ENCODE measurements around the gene SLC12A4. TPM values are rescaled to one million over a fixed set of nuclear protein-coding genes. Genes with fewer than 3 reads are reported as not detected.
A peak's percentile ranks its signal among the peaks of the same experiment; 100 is the strongest.

SLC12A4 gene
- total and polyA plus RNA-seq, 2 of the 13 experiments (the other 11 are each of a cell fraction or from before 2014, with no cell fraction given) = 65.1 to 84.3 TPM

GRCh38 chr16:67943619-67944504 is 24.6 kb downstream of the SLC12A4 start, which contains the start of gene LCAT (continued):
- TF ChIP-seq CTCF (CRISPR knock-in tag; IDR thresholded peaks at IDR 0.05) (peak; percentile 76), ZNF761 (CRISPR knock-in tag; conservative IDR thresholded peaks at IDR 0.05) (peak; percentile 9; the same call in 1 of the 2 replicates), ZNF484 (CRISPR knock-in tag; IDR thresholded peaks at IDR 0.05; ENCODE audit: borderline replicate concordance, low read depth) (no peak), ZNF788 (CRISPR knock-in tag; IDR thresholded peaks at IDR 0.05; ENCODE audit: borderline replicate concordance) (peak; percentile 43; the same call in 1 of the 2 replicates), ZSCAN21 (CRISPR knock-in tag; IDR thresholded peaks at IDR 0.05; ENCODE audit: borderline replicate concordance) (peak; percentile 2; the same call in 1 of the 2 replicates), MAZ (IDR thresholded peaks at IDR 0.05; ENCODE audit: borderline replicate concordance, low read depth, low read length) (peak; percentile 50), MAZ (CRISPR knock-in tag; IDR thresholded peaks at IDR 0.05; ENCODE audit: low read depth) (peak; percentile 88), IRX3 (CRISPR knock-in tag; IDR thresholded peaks at IDR 0.05; ENCODE audit: borderline replicate concordance, low read depth) (no peak), ZBTB8A (CRISPR knock-in tag; IDR thresholded peaks at IDR 0.05; ENCODE audit: borderline replicate concordance, low read depth) (no peak), ZNF160 (CRISPR knock-in tag; IDR thresholded peaks at IDR 0.05) (no peak), ZNF724P (CRISPR knock-in tag; IDR thresholded peaks at IDR 0.05; ENCODE audit: borderline replicate concordance) (peak; percentile 93; the same call in 1 of the 2 replicates), GABPA (IDR thresholded peaks at IDR 0.05; ENCODE audit: low read depth, low read length) (no peak), GABPA (CRISPR knock-in tag; IDR thresholded peaks at IDR 0.05; ENCODE audit: low read depth) (peak; percentile 60), MATR3 (CRISPR knock-in tag; IDR thresholded peaks at IDR 0.05) (no peak), NFYC (CRISPR knock-in tag; IDR thresholded peaks at IDR 0.05) (peak; percentile 39; the same call in 1 of the 2 replicates), XRCC5 (optimal IDR thresholded peaks at IDR 0.05; ENCODE audit: low read length) (peak; percentile 87), ZNF44 (CRISPR knock-in tag; IDR thresholded peaks at IDR 0.05) (peak; percentile 91; the same call in 1 of the 2 replicates), SMC3 (IDR thresholded peaks at IDR 0.05; ENCODE audit: low read length) (0 out of 2 replicates have a peak, but pooled peaks have one; percentile 4), HDAC2 (CRISPR knock-in tag; IDR thresholded peaks at IDR 0.05) (peak; percentile 72)
- TF ChIP-seq, protein P1, sequence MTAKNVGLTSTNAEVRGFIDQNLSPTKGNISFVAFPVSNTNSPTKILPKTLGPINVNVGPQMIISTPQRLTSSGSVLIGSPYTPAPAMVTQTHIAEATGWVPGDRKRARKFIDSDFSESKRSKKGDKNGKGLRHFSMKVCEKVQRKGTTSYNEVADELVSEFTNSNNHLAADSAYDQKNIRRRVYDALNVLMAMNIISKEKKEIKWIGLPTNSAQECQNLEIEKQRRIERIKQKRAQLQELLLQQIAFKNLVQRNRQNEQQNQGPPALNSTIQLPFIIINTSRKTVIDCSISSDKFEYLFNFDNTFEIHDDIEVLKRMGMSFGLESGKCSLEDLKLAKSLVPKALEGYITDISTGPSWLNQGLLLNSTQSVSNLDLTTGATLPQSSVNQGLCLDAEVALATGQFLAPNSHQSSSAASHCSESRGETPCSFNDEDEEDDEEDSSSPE (CRISPR knock-in tag; IDR thresholded peaks at IDR 0.05) = peak; percentile 40; the same call in 1 of the 2 replicates
- TF ChIP-seq, protein P2, sequence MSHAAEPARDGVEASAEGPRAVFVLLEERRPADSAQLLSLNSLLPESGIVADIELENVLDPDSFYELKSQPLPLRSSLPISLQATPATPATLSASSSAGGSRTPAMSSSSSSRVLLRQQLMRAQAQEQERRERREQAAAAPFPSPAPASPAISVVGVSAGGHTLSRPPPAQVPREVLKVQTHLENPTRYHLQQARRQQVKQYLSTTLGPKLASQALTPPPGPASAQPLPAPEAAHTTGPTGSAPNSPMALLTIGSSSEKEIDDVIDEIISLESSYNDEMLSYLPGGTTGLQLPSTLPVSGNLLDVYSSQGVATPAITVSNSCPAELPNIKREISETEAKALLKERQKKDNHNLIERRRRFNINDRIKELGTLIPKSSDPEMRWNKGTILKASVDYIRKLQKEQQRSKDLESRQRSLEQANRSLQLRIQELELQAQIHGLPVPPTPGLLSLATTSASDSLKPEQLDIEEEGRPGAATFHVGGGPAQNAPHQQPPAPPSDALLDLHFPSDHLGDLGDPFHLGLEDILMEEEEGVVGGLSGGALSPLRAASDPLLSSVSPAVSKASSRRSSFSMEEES (CRISPR knock-in tag; IDR thresholded peaks at IDR 0.05) = peak; percentile 34; the same call in 1 of the 2 replicates
